WTC11 (cell line): ENCODE measurements around the gene APOA4. TPM values are rescaled to one million over a fixed set of nuclear protein-coding genes. Genes with fewer than 3 reads are reported as not detected.

Source experiments
- ATAC-seq: fragments of 200-7000 bp; cut with Tn5 transposase; 2 replicates; pipeline ENCODE4 v1.10.0; 2021; ENCODE audit warnings: mild to moderate bottlenecking, moderate library complexity
- CTCF ChIA-PET: fragments of 300-600 bp; sonication (Branson Sonifier 250); formaldehyde crosslinking; loops from one replicate; lab custom pipeline; 2021; ENCODE audit warnings: antibody characterized with exemption; lab: Charles Lee
- POLR2A ChIA-PET: fragments of 350-600 bp; sonication (Branson Sonifier 250); formaldehyde crosslinking; loops from one replicate; lab custom pipeline; 2021; ENCODE audit warnings: antibody characterized with exemption; lab: Charles Lee
- DNase-seq: peaks from one replicate; pipeline ENCODE4 v3.0.0; 2021; ENCODE audit warnings: low spot score
- H3K27ac Mint-ChIP-seq: 2 replicates; pipeline ENCODE4 v1.8.0; 2021; ENCODE audit warnings: mixed read lengths
- H3K27me3 Mint-ChIP-seq: 2 replicates; pipeline ENCODE4 v1.8.0; 2021; ENCODE audit warnings: low read depth, mild to moderate bottlenecking, moderate library complexity, mixed read lengths
- H3K36me3 Mint-ChIP-seq: 2 replicates; pipeline ENCODE4 v1.8.0; 2021; ENCODE audit warnings: mixed read lengths
- H3K4me1 Mint-ChIP-seq: 2 replicates; pipeline ENCODE4 v1.8.0; 2022; ENCODE audit warnings: mixed read lengths
- H3K4me3 Mint-ChIP-seq: 2 replicates; pipeline ENCODE4 v1.8.0; 2021; ENCODE audit warnings: mild to moderate bottlenecking, moderate library complexity, mixed read lengths
- H3K9me3 Mint-ChIP-seq: 2 replicates; pipeline ENCODE4 v1.8.0; 2021; ENCODE audit warnings: mixed read lengths
- ELF4 ChIP-seq: sonication (generic); formaldehyde crosslinking; IDR thresholded peaks from 2 replicates; pipeline ENCODE4 v1.8.1; 2022; ENCODE audit warnings: low read depth, mild to moderate bottlenecking, moderate library complexity, missing genetic modification reagents
- EMX1 ChIP-seq: fragments of 250-450 bp; sonication (Bioruptor Pico); IDR thresholded peaks from 2 replicates; pipeline ENCODE4 v1.8.0; 2021; ENCODE audit warnings: mild to moderate bottlenecking
- FOXJ3 ChIP-seq: sonication (generic); formaldehyde crosslinking; IDR thresholded peaks from 2 replicates; pipeline ENCODE4 v1.9.0; 2021; ENCODE audit warnings: missing genetic modification reagents, mild to moderate bottlenecking, borderline replicate concordance
- FOXK1 ChIP-seq: sonication (generic); formaldehyde crosslinking; IDR thresholded peaks from 2 replicates; pipeline ENCODE4 v1.8.0; 2022; ENCODE audit warnings: mild to moderate bottlenecking, moderate library complexity, missing genetic modification reagents
- MXD4 ChIP-seq: fragments of 250-450 bp; sonication (Bioruptor Pico); IDR thresholded peaks from 2 replicates; pipeline ENCODE4 v1.8.0; 2021; ENCODE audit warnings: mild to moderate bottlenecking, moderate library complexity, borderline replicate concordance
- NFYB ChIP-seq: sonication (generic); formaldehyde crosslinking; conservative IDR thresholded peaks from 2 replicates; pipeline ENCODE4 v1.8.0; 2022; ENCODE audit warnings: low read depth, missing genetic modification reagents
- NR3C1 ChIP-seq: sonication (generic); formaldehyde crosslinking; conservative IDR thresholded peaks from 2 replicates; pipeline ENCODE4 v1.8.1; 2023; ENCODE audit warnings: low read depth, mild to moderate bottlenecking, missing genetic modification reagents
- OVOL2 ChIP-seq: fragments of 250-450 bp; sonication (Bioruptor Pico); IDR thresholded peaks from 2 replicates; pipeline ENCODE4 v1.9.0; 2021; ENCODE audit warnings: mild to moderate bottlenecking, borderline replicate concordance
- PRRX2 ChIP-seq: fragments of 250-450 bp; sonication (Bioruptor Pico); IDR thresholded peaks from 2 replicates; pipeline ENCODE4 v1.8.0; 2021; ENCODE audit warnings: mild to moderate bottlenecking
- SMAD3 ChIP-seq: sonication (generic); formaldehyde crosslinking; IDR thresholded peaks from 2 replicates; pipeline ENCODE4 v1.8.0; 2022; ENCODE audit warnings: missing genetic modification reagents, mild to moderate bottlenecking, borderline replicate concordance
- SOX15 ChIP-seq: fragments of 250-450 bp; sonication (Bioruptor Pico); IDR thresholded peaks from 2 replicates; pipeline ENCODE4 v1.9.0; 2021; ENCODE audit warnings: mild to moderate bottlenecking
- SP1 ChIP-seq: sonication (generic); formaldehyde crosslinking; conservative IDR thresholded peaks from 2 replicates; pipeline ENCODE4 v1.8.1; 2022; ENCODE audit warnings: missing genetic modification reagents
- ZNF317 ChIP-seq: sonication (generic); formaldehyde crosslinking; IDR thresholded peaks from 2 replicates; pipeline ENCODE4 v1.8.1; 2023; ENCODE audit warnings: low read depth, mild to moderate bottlenecking, moderate library complexity, missing genetic modification reagents, borderline replicate concordance
- ZNF671 ChIP-seq: fragments of 250-450 bp; sonication (Bioruptor Pico); IDR thresholded peaks from 2 replicates; pipeline ENCODE4 v1.8.0; 2021; ENCODE audit warnings: mild to moderate bottlenecking
- total RNA-seq: library from RNA; stranded (reverse); gene quantifications from 3 replicates; pipeline ENCODE4 v1.2.3, GENCODE V29; 2021
- TF ChIP-seq, protein P1 (sequence below): sonication (generic); formaldehyde crosslinking; IDR thresholded peaks from 2 replicates; pipeline ENCODE4 v1.8.0; 2023; ENCODE audit warnings: missing genetic modification reagents
- TF ChIP-seq, protein P2 (sequence below): sonication (generic); formaldehyde crosslinking; conservative IDR thresholded peaks from 2 replicates; pipeline ENCODE4 v1.8.1; 2023; ENCODE audit warnings: mild to moderate bottlenecking, low read depth, missing genetic modification reagents, moderate library complexity
- TF ChIP-seq, protein P3 (sequence below): sonication (generic); formaldehyde crosslinking; IDR thresholded peaks from 2 replicates; pipeline ENCODE4 v1.8.0; 2023; ENCODE audit warnings: missing genetic modification reagents, mild to moderate bottlenecking, borderline replicate concordance
- TF ChIP-seq, protein P4 (sequence below): sonication (generic); formaldehyde crosslinking; conservative IDR thresholded peaks from 2 replicates; pipeline ENCODE4 v1.8.1; 2022; ENCODE audit warnings: mild to moderate bottlenecking, missing genetic modification reagents
- TF ChIP-seq, protein P5 (sequence below): fragments of 250-450 bp; sonication (Bioruptor Pico); IDR thresholded peaks from 2 replicates; pipeline ENCODE4 v1.9.0; 2021; ENCODE audit warnings: mild to moderate bottlenecking
- TF ChIP-seq, protein P6 (sequence below): sonication (generic); formaldehyde crosslinking; IDR thresholded peaks from 2 replicates; pipeline ENCODE4 v1.8.1; 2022; ENCODE audit warnings: low read depth, mild to moderate bottlenecking, moderate library complexity, missing genetic modification reagents, borderline replicate concordance

Gene APOA4
- total RNA-seq, 1 experiment from 2014 or later = not detected

DNA sequence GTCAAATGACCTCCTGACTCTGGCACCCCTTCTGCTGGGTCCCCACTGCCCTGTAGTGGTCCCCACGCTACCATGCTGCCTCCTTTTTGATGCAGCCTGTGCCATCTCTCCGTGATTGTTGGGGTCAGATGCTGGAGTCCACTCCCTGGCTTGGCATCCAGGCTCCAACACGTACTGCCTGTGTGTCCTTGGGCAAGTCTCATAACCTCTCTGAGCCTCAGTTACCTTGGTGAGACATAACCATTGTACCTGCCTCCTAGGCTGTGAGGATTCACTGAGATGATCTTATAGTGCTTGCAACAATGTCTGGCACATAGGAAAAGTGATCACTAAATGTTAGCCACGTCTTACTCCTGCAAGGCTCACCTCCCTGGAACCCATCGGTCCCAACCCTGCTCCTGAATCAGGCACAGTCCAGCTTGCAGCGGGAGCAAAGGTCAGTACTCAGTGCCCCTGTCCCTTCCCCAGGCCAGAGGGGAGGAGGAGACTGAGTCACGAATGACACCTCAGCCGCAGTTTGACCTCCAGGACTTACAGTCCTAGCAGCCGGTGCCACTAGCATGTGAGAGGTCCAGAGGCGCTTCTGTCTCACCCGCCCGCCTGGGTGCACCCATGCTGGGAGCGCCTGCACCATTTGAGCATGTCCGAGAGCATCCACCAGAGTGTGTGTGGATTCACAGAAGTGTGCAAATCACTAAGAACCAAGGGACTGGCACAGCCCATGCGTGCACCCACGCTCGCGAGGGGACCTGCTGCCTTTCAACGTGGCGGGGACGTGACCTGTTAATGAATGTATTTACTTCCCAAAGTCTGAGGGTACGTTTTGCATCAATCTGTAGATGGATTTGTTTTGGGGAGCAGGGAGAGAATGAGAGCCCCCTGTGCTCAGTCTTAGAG, 3.0 kb upstream of the APOA4 start:
- H3K27me3 Mint-ChIP-seq = no peaks in the 10 kb centered on the region; the same call in 1 of the 2 replicates
- ChIA-PET CTCF (interaction anchor here (1.1 to 1.5 kb wide), 3 partner anchors 10 to 35 kb away, joined by 5 to 6 read pairs (median 6); partner anchors contain the start of gene APOA5), POLR2A (interaction anchor here (1.3 kb wide), 1 partner anchor 35 kb away, joined by 3 read pairs; no protein-coding TSS in a partner anchor)
- DNase-seq (no peak), ATAC-seq (no peak)
- no peaks in the 10 kb centered on the region for H3K4me1 Mint-ChIP-seq
- no peak for TF ChIP-seq ZNF317 (CRISPR knock-in tag)
- TF ChIP-seq, protein P1, sequence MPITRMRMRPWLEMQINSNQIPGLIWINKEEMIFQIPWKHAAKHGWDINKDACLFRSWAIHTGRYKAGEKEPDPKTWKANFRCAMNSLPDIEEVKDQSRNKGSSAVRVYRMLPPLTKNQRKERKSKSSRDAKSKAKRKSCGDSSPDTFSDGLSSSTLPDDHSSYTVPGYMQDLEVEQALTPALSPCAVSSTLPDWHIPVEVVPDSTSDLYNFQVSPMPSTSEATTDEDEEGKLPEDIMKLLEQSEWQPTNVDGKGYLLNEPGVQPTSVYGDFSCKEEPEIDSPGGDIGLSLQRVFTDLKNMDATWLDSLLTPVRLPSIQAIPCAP (CRISPR knock-in tag) = no peak
- no peak for TF ChIP-seq EMX1 (CRISPR knock-in tag)
- no peak for TF ChIP-seq NFYB (CRISPR knock-in tag)
- no peak for TF ChIP-seq SOX15 (CRISPR knock-in tag)
- TF ChIP-seq, protein P2, sequence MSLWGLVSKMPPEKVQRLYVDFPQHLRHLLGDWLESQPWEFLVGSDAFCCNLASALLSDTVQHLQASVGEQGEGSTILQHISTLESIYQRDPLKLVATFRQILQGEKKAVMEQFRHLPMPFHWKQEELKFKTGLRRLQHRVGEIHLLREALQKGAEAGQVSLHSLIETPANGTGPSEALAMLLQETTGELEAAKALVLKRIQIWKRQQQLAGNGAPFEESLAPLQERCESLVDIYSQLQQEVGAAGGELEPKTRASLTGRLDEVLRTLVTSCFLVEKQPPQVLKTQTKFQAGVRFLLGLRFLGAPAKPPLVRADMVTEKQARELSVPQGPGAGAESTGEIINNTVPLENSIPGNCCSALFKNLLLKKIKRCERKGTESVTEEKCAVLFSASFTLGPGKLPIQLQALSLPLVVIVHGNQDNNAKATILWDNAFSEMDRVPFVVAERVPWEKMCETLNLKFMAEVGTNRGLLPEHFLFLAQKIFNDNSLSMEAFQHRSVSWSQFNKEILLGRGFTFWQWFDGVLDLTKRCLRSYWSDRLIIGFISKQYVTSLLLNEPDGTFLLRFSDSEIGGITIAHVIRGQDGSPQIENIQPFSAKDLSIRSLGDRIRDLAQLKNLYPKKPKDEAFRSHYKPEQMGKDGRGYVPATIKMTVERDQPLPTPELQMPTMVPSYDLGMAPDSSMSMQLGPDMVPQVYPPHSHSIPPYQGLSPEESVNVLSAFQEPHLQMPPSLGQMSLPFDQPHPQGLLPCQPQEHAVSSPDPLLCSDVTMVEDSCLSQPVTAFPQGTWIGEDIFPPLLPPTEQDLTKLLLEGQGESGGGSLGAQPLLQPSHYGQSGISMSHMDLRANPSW (CRISPR knock-in tag) = no peak
- no peak for TF ChIP-seq ELF4 (CRISPR knock-in tag)
- TF ChIP-seq, protein P3, sequence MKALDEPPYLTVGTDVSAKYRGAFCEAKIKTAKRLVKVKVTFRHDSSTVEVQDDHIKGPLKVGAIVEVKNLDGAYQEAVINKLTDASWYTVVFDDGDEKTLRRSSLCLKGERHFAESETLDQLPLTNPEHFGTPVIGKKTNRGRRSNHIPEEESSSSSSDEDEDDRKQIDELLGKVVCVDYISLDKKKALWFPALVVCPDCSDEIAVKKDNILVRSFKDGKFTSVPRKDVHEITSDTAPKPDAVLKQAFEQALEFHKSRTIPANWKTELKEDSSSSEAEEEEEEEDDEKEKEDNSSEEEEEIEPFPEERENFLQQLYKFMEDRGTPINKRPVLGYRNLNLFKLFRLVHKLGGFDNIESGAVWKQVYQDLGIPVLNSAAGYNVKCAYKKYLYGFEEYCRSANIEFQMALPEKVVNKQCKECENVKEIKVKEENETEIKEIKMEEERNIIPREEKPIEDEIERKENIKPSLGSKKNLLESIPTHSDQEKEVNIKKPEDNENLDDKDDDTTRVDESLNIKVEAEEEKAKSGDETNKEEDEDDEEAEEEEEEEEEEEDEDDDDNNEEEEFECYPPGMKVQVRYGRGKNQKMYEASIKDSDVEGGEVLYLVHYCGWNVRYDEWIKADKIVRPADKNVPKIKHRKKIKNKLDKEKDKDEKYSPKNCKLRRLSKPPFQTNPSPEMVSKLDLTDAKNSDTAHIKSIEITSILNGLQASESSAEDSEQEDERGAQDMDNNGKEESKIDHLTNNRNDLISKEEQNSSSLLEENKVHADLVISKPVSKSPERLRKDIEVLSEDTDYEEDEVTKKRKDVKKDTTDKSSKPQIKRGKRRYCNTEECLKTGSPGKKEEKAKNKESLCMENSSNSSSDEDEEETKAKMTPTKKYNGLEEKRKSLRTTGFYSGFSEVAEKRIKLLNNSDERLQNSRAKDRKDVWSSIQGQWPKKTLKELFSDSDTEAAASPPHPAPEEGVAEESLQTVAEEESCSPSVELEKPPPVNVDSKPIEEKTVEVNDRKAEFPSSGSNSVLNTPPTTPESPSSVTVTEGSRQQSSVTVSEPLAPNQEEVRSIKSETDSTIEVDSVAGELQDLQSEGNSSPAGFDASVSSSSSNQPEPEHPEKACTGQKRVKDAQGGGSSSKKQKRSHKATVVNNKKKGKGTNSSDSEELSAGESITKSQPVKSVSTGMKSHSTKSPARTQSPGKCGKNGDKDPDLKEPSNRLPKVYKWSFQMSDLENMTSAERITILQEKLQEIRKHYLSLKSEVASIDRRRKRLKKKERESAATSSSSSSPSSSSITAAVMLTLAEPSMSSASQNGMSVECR = no peak
- TF ChIP-seq, protein P4, sequence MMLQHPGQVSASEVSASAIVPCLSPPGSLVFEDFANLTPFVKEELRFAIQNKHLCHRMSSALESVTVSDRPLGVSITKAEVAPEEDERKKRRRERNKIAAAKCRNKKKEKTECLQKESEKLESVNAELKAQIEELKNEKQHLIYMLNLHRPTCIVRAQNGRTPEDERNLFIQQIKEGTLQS (CRISPR knock-in tag) = no peak
- no peak overlapping the region for H3K27ac Mint-ChIP-seq
- no peaks in the 10 kb centered on the region for H3K9me3 Mint-ChIP-seq
- H3K36me3 Mint-ChIP-seq = no peaks in the 10 kb centered on the region
- H3K4me3 Mint-ChIP-seq = no peak overlapping the region

DNA sequence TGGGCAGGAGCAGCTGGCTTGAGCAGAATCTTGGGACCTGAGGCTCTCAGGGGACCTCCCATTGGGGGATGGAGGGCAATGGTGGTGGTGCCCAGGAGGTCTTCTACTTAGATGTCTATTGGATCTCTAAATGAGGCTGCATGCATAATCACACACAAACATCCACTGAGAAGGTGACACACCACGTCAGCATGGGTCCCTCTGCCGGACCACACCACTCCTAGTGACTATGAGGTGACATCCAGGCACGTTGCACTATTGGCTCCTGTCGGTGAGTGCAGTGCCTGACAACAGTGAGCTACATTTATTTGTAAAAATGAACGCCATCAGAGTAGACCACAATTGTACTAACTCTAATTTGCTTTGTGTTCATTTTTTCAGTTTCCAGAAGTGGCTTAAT, 2.3 kb upstream of the APOA4 start:
- Mint-ChIP-seq H3K27ac (no peak overlapping the region), H3K4me1 (no peaks in the 10 kb centered on the region), H3K4me3 (no peak overlapping the region), H3K27me3 (no peaks in the 10 kb centered on the region; the same call in 1 of the 2 replicates), H3K36me3 (no peaks in the 10 kb centered on the region), H3K9me3 (no peaks in the 10 kb centered on the region)
- DNase-seq = no peak
- ATAC-seq = no peak
- ChIA-PET POLR2A (interaction anchor here (1.3 kb wide), 1 partner anchor 34 kb away, joined by 3 read pairs; no protein-coding TSS in a partner anchor), CTCF (interaction anchor here (1.1 kb wide), 1 partner anchor 10 kb away, joined by 6 read pairs; no protein-coding TSS in a partner anchor)
- TF ChIP-seq SMAD3 (CRISPR knock-in tag) (no peak), MXD4 (CRISPR knock-in tag) (no peak), PRRX2 (CRISPR knock-in tag) (no peak), NR3C1 (CRISPR knock-in tag) (no peak), OVOL2 (no peak), SP1 (no peak), ZNF671 (no peak), SOX15 (CRISPR knock-in tag) (no peak), FOXJ3 (no peak), FOXK1 (CRISPR knock-in tag) (no peak)
- TF ChIP-seq, protein P5, sequence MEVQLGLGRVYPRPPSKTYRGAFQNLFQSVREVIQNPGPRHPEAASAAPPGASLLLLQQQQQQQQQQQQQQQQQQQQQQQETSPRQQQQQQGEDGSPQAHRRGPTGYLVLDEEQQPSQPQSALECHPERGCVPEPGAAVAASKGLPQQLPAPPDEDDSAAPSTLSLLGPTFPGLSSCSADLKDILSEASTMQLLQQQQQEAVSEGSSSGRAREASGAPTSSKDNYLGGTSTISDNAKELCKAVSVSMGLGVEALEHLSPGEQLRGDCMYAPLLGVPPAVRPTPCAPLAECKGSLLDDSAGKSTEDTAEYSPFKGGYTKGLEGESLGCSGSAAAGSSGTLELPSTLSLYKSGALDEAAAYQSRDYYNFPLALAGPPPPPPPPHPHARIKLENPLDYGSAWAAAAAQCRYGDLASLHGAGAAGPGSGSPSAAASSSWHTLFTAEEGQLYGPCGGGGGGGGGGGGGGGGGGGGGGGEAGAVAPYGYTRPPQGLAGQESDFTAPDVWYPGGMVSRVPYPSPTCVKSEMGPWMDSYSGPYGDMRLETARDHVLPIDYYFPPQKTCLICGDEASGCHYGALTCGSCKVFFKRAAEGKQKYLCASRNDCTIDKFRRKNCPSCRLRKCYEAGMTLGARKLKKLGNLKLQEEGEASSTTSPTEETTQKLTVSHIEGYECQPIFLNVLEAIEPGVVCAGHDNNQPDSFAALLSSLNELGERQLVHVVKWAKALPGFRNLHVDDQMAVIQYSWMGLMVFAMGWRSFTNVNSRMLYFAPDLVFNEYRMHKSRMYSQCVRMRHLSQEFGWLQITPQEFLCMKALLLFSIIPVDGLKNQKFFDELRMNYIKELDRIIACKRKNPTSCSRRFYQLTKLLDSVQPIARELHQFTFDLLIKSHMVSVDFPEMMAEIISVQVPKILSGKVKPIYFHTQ = no peak
- TF ChIP-seq, protein P6, sequence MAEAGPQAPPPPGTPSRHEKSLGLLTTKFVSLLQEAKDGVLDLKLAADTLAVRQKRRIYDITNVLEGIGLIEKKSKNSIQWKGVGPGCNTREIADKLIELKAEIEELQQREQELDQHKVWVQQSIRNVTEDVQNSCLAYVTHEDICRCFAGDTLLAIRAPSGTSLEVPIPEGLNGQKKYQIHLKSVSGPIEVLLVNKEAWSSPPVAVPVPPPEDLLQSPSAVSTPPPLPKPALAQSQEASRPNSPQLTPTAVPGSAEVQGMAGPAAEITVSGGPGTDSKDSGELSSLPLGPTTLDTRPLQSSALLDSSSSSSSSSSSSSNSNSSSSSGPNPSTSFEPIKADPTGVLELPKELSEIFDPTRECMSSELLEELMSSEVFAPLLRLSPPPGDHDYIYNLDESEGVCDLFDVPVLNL (CRISPR knock-in tag) = no peak
